GM12878 (cell line): ENCODE data around the gene SPAAR. TPM values are rescaled to one million over a fixed set of nuclear protein-coding genes. Genes with fewer than 3 reads are reported as not detected.

Experiments
- ATAC-seq: fragments of 200-7000 bp; cut with Tn5 transposase; 3 replicates; pipeline ENCODE4 v1.9.1; 2020; ENCODE audit warnings: mild to moderate bottlenecking, moderate library complexity
- BruUV-seq: library from RNA; stranded (reverse); fragments of 400-500 nt; replicated peaks from 2 replicates; lab custom pipeline; 2021; lab: Mats Ljungman, UMichigan
- CTCF ChIA-PET: fragments of 300-600 bp; sonication (Branson Sonifier 250); formaldehyde crosslinking; extraction: SDS; loops from one replicate; lab custom pipeline; 2021; ENCODE audit warnings: inconsistent platforms; lab: Yijun Ruan, JAX
- POLR2A ChIA-PET: fragments of 350-600 bp; formaldehyde crosslinking; extraction: SDS; loops from one replicate; lab custom pipeline; 2021; ENCODE audit warnings: inconsistent platforms; lab: Charles Lee
- RAD21 ChIA-PET: fragments of 300-600 bp; sonication (Branson Sonifier 250); formaldehyde crosslinking; loops from one replicate; lab custom pipeline; 2023; ENCODE audit warnings: antibody characterized with exemption; ENCODE audit not compliant: unreplicated experiment; lab: Charles Lee
- SMC1A ChIA-PET: fragments of 300-600 bp; sonication (Branson Sonifier 250); formaldehyde crosslinking; loops from one replicate; lab custom pipeline; 2023; ENCODE audit not compliant: unreplicated experiment, uncharacterized antibody; lab: Charles Lee
- DNase-seq: peaks from one replicate; pipeline ENCODE4 v3.0.0-alpha.2; 2011; ENCODE audit warnings: low read depth, low spot score
- FAIRE-seq: peaks from 3 replicates; lab custom pipeline; 2011; peaks lifted over from hg19 to GRCh38; lab: Jason Lieb, UNC
- H2AFZ ChIP-seq: 2 replicates; pipeline ENCODE4 v1.6.0; 2011; ENCODE audit warnings: low read depth, low read length, control low read depth; ENCODE audit not compliant: control insufficient read depth
- H3K27ac ChIP-seq: 2 replicates; pipeline ENCODE4 v1.5.1; 2011; ENCODE audit warnings: control low read depth; ENCODE audit not compliant: control insufficient read depth, insufficient read depth
- H3K27me3 ChIP-seq, 2 experiments: replicated peaks in 1 of 2; 2 replicates each; pipeline versions ENCODE4 v1.6.0 to v1.6.1; 2011; ENCODE audit warnings: low read length in 1 of 2; ENCODE audit not compliant: control insufficient read depth in 2 of 2, insufficient read depth in 2 of 2
- H3K36me3 ChIP-seq, 2 experiments: 2 replicates each; pipeline ENCODE4 v1.5.1; 2011; ENCODE audit warnings: low read length in 1 of 2; ENCODE audit not compliant: control insufficient read depth in 2 of 2, insufficient read depth in 2 of 2
- H3K4me1 ChIP-seq: 2 replicates; pipeline ENCODE4 v1.6.1; 2011; ENCODE audit warnings: mild to moderate bottlenecking, low read length, moderate library complexity, mixed read lengths; ENCODE audit not compliant: control insufficient read depth, insufficient read depth
- H3K4me2 ChIP-seq: 2 replicates; pipeline ENCODE4 v1.6.0; 2011; ENCODE audit warnings: control low read depth; ENCODE audit not compliant: control insufficient read depth, insufficient read depth
- H3K4me3 ChIP-seq: fragments of 200-600 bp; sonication (generic); 2 replicates; pipeline ENCODE4 v1.5.1; 2016
- H3K79me2 ChIP-seq: 2 replicates; pipeline ENCODE4 v1.6.0; 2011; ENCODE audit warnings: low read length; ENCODE audit not compliant: control insufficient read depth, insufficient read depth
- H3K9ac ChIP-seq: 2 replicates; pipeline ENCODE4 v1.8.0; 2011; ENCODE audit warnings: low read length, control low read depth, mixed read lengths; ENCODE audit not compliant: control insufficient read depth, insufficient read depth
- H3K9me3 ChIP-seq: replicated peaks from 3 replicates; pipeline ENCODE4 v1.5.1; 2011; ENCODE audit warnings: mild to moderate bottlenecking, low read length; ENCODE audit not compliant: control insufficient read depth, insufficient read depth
- H4K20me1 ChIP-seq: 2 replicates; pipeline ENCODE4 v1.6.0; 2011; ENCODE audit not compliant: control insufficient read depth, insufficient read depth
- CHD2 ChIP-seq: IDR thresholded peaks from 2 replicates; pipeline ENCODE4 v1.6.1; 2011; ENCODE audit warnings: low read depth, low read length, improper control_type of control experiment, borderline replicate concordance
- IKZF1 ChIP-seq: fragments of 450-650 bp; conservative IDR thresholded peaks from 2 replicates; pipeline ENCODE4 v1.6.1; 2017; ENCODE audit warnings: antibody characterized with exemption, mild to moderate bottlenecking
- IKZF2 ChIP-seq, 2 experiments: fragments of 450-650 bp; IDR thresholded peaks; 2 replicates each; pipeline ENCODE4 v1.6.1; 2017; ENCODE audit warnings: mild to moderate bottlenecking in 2 of 2, moderate library complexity in 2 of 2
- IRF4 ChIP-seq: IDR thresholded peaks from 2 replicates; pipeline ENCODE4 v1.6.1; 2011; ENCODE audit warnings: low read depth, low read length
- KDM1A ChIP-seq: fragments of 200-600 bp; sonication (generic); IDR thresholded peaks from 2 replicates; pipeline ENCODE4 v1.6.1; 2016; ENCODE audit warnings: borderline replicate concordance
- POU2F2 ChIP-seq: IDR thresholded peaks from 3 replicates; pipeline ENCODE4 v1.6.1; 2011; ENCODE audit warnings: low read depth, mild to moderate bottlenecking, low read length, borderline replicate concordance
- RCOR1 ChIP-seq: conservative IDR thresholded peaks from 2 replicates; pipeline ENCODE4 v1.6.1; 2012; ENCODE audit warnings: low read depth, low read length, improper control_type of control experiment
- SUPT20H ChIP-seq: IDR thresholded peaks from 2 replicates; pipeline ENCODE4 v1.6.1; 2011; ENCODE audit warnings: low read depth, mild to moderate bottlenecking, low read length, moderate library complexity, borderline replicate concordance; ENCODE audit not compliant: control insufficient read depth
- TCF12 ChIP-seq: IDR thresholded peaks from 2 replicates; pipeline ENCODE4 v1.6.1; 2011; ENCODE audit warnings: low read depth, mild to moderate bottlenecking, low read length
- YY1 ChIP-seq: IDR thresholded peaks from 2 replicates; pipeline ENCODE4 v1.6.1; 2011; ENCODE audit warnings: low read depth, mild to moderate bottlenecking, low read length
- ZBED1 ChIP-seq: IDR thresholded peaks from 2 replicates; pipeline ENCODE4 v1.6.1; 2016; ENCODE audit warnings: borderline replicate concordance
- WGBS: methylation state at CpG from one replicate; pipeline ENCODE4 v1.1.6; 2016; ENCODE audit warnings: low lambda C conversion rate; ENCODE audit not compliant: insufficient replicate concordance, insufficient coverage; ENCODE audit errors: missing lambda C conversion rate; 5-methylcytosine and 5-hydroxymethylcytosine counted together
- in situ Hi-C: fragments of 300-500 bp; cut with MboI; formaldehyde crosslinking; loops from 9 replicates; pipeline ENCODE4 v1.14.3; 2018; ENCODE audit warnings: mixed read lengths
- intact Hi-C: fragments of 100-400 bp; cut with micrococcal nuclease; formaldehyde crosslinking; loops from one replicate; pipeline ENCODE4 v1.14.2; 2022; ENCODE audit not compliant: unreplicated experiment
- polyA plus RNA-seq, 11 experiments: library from polyadenylated mRNA; depleted of rRNA in 4 of 11; unstranded in 6 of 11; stranded (reverse) in 5 of 11; fragments of >200 nt; fragmentation: Nextera tagmentation in 4 of 11; fragmentation: Illumina TruSeq in 1 of 11; extraction: Ambion mirVana in 4 of 11; extraction: Trizol in 1 of 11; gene quantifications; 1 replicate in 1 of 11; 2 replicates in 10 of 11; pipeline versions ENCODE4 v1.2.1 to v1.2.3, GENCODE V29; 2011 to 2016; ENCODE audit warnings: inconsistent platforms in 2 of 11, missing spikeins in 2 of 11, low read depth in 1 of 11
- total RNA-seq, 4 experiments: library from RNA; depleted of rRNA in 3 of 4; stranded (reverse); fragments of >200 nt in 3 of 4; fragmentation: Illumina TruSeq in 1 of 4; extraction: Trizol in 1 of 4; gene quantifications; 2 replicates each; pipeline versions ENCODE4 v1.2.1 to v1.2.3, GENCODE V29; 2013 to 2021
- TF ChIP-seq, protein P1 (sequence below): fragments of 450-650 bp; IDR thresholded peaks from 2 replicates; pipeline ENCODE4 v1.6.1; 2018; ENCODE audit warnings: borderline replicate concordance, mild to moderate bottlenecking; ENCODE audit not compliant: partially characterized antibody
- TF ChIP-seq, protein P2 (sequence below): IDR thresholded peaks from 2 replicates; pipeline ENCODE4 v1.6.1; 2011; ENCODE audit warnings: mild to moderate bottlenecking, low read depth, low read length, moderate library complexity; ENCODE audit not compliant: insufficient replicate concordance
- TF ChIP-seq, protein P3 (sequence below): fragments of 450-650 bp; IDR thresholded peaks from 2 replicates; pipeline ENCODE4 v1.6.1; 2016; ENCODE audit warnings: mild to moderate bottlenecking, moderate library complexity, borderline replicate concordance

The SPAAR gene
- total and polyA plus RNA-seq, 10 of the 15 experiments (the other 5 are each of a cell fraction or from before 2014, with no cell fraction given) = not detected

DNA sequence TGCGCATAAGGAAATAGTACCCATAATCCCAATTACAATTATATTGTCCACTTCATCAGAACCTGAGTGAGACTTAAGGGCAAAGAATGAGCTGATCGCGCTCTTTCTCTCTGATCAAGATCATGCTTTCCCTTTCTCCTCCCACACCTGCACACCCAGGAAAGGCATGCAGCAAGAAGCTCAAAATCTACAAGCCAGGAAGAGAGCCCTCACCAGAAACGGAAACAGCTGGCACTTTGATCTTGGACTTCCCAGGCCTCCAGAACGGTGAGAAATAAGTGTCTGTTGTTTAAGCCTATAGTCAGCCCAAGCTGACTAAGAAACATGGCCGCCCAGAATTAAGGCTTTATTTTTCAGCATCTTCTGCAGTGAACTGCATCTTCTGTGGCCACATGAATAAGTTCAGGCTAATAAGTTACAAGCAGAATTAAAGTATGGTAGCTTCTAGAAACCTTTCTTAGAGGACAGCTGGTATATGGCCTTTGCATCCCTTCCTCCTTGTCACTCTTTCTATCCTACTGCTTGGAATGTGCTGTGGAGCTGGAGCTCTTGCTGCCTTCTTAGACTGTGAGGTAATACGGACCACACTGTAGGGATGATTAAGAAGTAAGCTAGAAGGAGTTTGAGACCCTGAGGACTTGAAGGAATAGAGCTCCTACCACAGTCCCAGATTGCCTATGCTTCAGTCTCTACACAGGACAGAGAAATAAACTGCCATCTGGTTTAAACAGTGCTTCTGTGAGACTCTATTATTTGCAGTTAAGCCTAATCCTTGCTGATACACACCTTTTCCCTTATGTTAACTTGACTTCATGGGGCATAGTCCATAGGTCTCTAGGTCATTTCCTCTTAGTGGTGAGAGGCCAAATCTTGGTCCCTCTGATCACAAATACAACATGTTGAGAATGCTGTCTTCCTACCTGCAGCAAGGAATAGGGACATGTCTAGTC, 31.4 kb downstream of the SPAAR start:
- ATAC-seq = no peak
- FAIRE-seq = no peak
- ChIA-PET POLR2A (interaction anchor here (0.5 to 0.6 kb wide), 2 partner anchors 16 to 1398 kb away, joined by 4 read pairs; no protein-coding TSS in a partner anchor), SMC1A (interaction anchor here (0.6 to 1.2 kb wide), 3 partner anchors 12 to 37 kb away, joined by 3 read pairs; no protein-coding TSS in a partner anchor), RAD21 (no interaction called here), CTCF (interaction anchor here (0.9 to 1.7 kb wide), 8 partner anchors 9 to 150 kb away, joined by 3 to 6 read pairs (median 4); partner anchors contain the start of gene OR2S2)
- H4K20me1 ChIP-seq = no peaks in the 10 kb centered on the region
- no peak for TF ChIP-seq RCOR1
- TF ChIP-seq IRF4 = no peak
- no peak for TF ChIP-seq IKZF1
- no peak for TF ChIP-seq POU2F2
- TF ChIP-seq, protein P1, sequence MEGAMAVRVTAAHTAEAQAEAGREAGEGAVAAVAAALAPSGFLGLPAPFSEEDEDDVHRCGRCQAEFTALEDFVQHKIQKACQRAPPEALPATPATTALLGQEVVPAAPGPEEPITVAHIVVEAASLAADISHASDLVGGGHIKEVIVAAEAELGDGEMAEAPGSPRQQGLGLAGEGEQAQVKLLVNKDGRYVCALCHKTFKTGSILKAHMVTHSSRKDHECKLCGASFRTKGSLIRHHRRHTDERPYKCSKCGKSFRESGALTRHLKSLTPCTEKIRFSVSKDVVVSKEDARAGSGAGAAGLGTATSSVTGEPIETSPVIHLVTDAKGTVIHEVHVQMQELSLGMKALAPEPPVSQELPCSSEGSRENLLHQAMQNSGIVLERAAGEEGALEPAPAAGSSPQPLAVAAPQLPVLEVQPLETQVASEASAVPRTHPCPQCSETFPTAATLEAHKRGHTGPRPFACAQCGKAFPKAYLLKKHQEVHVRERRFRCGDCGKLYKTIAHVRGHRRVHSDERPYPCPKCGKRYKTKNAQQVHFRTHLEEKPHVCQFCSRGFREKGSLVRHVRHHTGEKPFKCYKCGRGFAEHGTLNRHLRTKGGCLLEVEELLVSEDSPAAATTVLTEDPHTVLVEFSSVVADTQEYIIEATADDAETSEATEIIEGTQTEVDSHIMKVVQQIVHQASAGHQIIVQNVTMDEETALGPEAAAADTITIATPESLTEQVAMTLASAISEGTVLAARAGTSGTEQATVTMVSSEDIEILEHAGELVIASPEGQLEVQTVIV = no peak
- no peak for TF ChIP-seq ZBED1
- TF ChIP-seq SUPT20H = no peak
- TF ChIP-seq, protein P2, sequence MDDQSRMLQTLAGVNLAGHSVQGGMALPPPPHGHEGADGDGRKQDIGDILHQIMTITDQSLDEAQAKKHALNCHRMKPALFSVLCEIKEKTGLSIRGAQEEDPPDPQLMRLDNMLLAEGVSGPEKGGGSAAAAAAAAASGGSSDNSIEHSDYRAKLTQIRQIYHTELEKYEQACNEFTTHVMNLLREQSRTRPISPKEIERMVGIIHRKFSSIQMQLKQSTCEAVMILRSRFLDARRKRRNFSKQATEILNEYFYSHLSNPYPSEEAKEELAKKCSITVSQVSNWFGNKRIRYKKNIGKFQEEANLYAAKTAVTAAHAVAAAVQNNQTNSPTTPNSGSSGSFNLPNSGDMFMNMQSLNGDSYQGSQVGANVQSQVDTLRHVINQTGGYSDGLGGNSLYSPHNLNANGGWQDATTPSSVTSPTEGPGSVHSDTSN = no peak
- no peak for TF ChIP-seq CHD2
- TF ChIP-seq, protein P3, sequence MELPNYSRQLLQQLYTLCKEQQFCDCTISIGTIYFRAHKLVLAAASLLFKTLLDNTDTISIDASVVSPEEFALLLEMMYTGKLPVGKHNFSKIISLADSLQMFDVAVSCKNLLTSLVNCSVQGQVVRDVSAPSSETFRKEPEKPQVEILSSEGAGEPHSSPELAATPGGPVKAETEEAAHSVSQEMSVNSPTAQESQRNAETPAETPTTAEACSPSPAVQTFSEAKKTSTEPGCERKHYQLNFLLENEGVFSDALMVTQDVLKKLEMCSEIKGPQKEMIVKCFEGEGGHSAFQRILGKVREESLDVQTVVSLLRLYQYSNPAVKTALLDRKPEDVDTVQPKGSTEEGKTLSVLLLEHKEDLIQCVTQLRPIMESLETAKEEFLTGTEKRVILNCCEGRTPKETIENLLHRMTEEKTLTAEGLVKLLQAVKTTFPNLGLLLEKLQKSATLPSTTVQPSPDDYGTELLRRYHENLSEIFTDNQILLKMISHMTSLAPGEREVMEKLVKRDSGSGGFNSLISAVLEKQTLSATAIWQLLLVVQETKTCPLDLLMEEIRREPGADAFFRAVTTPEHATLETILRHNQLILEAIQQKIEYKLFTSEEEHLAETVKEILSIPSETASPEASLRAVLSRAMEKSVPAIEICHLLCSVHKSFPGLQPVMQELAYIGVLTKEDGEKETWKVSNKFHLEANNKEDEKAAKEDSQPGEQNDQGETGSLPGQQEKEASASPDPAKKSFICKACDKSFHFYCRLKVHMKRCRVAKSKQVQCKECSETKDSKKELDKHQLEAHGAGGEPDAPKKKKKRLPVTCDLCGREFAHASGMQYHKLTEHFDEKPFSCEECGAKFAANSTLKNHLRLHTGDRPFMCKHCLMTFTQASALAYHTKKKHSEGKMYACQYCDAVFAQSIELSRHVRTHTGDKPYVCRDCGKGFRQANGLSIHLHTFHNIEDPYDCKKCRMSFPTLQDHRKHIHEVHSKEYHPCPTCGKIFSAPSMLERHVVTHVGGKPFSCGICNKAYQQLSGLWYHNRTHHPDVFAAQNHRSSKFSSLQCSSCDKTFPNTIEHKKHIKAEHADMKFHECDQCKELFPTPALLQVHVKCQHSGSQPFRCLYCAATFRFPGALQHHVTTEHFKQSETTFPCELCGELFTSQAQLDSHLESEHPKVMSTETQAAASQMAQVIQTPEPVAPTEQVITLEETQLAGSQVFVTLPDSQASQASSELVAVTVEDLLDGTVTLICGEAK = no peak
- TF ChIP-seq YY1 = no peak
- TF ChIP-seq IKZF2 (IDR thresholded peaks at IDR 0.05) = no peak
- TF ChIP-seq TCF12 = no peak
- no peak for TF ChIP-seq KDM1A
- no peaks in the 10 kb centered on the region for H3K36me3 ChIP-seq
- intact Hi-C loops = no loop called here
- no peak overlapping the region for H3K4me2 ChIP-seq
- 37% methylated on average over 7 of the region's 7 CpGs for WGBS
- in situ Hi-C loops = no loop called here
- no peaks in the 10 kb centered on the region for H3K27me3 ChIP-seq
- H3K4me1 ChIP-seq = peaks cover 3% of the 10 kb centered on the region
- H3K27ac ChIP-seq = no peak overlapping the region
- no peak overlapping the region for H3K9ac ChIP-seq
- no peak overlapping the region for H3K4me3 ChIP-seq
- no TSS peak for BruUV-seq
- no peaks in the 10 kb centered on the region for H3K79me2 ChIP-seq
- DNase-seq = no peak
- no peak overlapping the region for H2AFZ ChIP-seq
- no peaks in the 10 kb centered on the region for H3K9me3 ChIP-seq
